GM12873 (cell line): ENCODE results near the gene SLC37A2.
A peak's percentile ranks its signal among the peaks of the same experiment; 100 is the strongest.

Experiments
- CTCF ChIP-seq: IDR thresholded peaks from 2 replicates; pipeline ENCODE4 v1.5.1; 2012; ENCODE audit warnings: low read depth, mild to moderate bottlenecking, moderate library complexity, low read length, control low read depth; ENCODE audit not compliant: insufficient read depth; ENCODE audit errors: missing control alignments

The SLC37A2 gene

DNA sequence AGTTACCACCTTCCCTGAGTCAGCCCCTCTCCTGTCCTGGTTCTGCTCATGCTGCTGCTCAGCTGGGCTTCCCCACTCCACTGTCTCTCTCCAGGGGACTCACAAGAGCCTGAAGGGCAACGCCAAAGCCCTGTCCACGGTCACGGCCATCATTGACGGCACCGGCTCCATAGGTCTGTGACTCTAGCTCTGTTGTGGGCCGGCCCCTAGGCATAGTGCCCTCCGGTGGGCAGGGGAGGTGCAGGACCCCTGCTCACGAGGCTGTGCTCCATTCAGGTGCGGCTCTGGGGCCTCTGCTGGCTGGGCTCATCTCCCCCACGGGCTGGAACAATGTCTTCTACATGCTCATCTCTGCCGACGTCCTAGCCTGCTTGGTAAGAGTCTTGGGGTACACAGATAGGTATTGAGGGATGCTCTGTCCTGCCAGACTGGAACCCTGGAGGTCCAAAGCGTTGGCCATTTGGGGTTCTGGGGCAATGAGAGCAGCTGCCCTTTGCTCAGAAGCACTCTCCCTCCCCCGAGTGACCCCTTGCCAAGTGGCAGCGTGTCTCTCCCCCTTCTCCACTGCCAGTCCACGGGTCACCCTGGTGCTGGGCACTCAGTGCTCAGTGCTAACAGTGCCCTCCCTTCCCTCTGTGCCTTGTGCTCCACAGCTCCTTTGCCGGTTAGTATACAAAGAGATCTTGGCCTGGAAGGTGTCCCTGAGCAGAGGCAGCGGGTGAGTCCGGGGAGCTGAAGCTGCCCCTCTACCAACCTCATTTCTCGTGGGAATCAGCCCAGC, 22.4 kb downstream of the SLC37A2 start:
- TF ChIP-seq CTCF, result peak; percentile 19

- TF ChIP-seq CTCF, result no peak
Measured at GRCh38 chr11:125086633-125087296, 23.7 kb downstream of the SLC37A2 start.

DNA sequence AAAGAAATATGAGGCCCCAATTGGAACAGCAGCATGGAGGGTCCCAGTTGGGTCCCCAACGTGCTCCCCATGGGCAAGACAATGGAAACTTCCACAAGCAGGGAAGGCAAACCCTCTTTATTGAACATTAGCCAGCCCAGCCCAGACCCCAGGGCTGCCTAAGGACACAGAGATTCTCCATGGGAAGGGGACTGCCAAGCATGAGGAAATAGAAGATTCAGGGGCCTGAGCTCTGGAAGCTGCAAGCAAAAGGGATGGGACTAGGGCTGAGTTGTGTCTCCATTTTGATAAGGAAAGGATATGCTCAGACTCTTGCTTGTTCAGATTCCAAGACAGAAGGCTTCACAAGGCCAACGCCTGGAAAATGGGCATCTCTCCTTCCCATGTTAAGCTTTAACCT, 25.0 kb downstream of the SLC37A2 start:
- TF ChIP-seq CTCF, result no peak

DNA sequence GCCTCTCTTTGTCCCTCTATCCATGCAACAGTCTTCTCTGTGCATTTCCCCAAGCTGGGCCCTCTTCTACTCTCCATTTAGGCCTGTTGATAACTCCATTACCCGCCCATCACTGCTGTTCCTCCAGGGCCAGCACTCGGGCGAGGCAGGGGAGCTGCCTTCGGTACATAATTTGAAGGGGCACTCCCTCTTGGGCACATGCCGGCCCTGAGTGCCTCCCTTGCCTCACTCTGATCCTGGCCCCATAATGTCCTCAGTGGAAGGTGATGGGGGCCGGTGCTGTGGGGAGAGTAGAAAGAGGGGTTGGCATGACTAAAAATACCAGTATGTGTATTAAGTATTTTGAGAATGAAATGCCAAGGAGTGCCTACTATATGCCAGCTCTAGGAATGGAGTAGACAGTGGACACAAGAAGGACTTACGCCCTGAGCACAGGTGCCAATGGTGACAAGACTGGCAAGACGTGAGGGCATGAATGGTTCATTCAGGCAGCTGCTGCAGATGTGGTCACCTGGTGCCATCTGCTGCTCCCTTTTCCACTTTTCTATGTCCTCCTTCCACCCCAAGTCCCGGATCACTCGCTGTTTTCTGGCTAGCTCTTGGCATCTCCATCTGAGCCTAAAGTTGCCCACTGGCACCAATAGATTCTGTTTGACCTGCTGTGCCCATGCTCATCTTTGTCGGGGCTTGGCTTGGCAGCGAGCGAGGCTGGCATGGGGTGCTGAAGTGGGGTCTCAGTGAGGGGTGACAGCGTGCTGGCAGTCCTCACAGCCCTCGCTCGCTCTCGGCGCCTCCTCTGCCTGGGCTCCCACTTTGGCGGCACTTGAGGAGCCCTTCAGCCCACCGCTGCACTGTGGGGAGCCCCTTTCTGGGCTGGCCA, 25.7 kb downstream of the SLC37A2 start:
- TF ChIP-seq CTCF, result no peak

GRCh38 chr11:125090816-125091215, 27.7 kb downstream of the SLC37A2 start:
- no peak for TF ChIP-seq CTCF

- TF ChIP-seq CTCF, result peak; percentile 55
Measured at GRCh38 chr11:125091247-125091876, 28.3 kb downstream of the SLC37A2 start.
